HS-5 (cell line): ENCODE results near the gene AGR2.
"Not testable (repeated sequence)": the region's sequence is repeated elsewhere in the genome, so short reads cannot be mapped to it uniquely, and the experiment has no call there.

Experiments used
- DNase-seq: peaks from one replicate; pipeline ENCODE4 v3.0.0-alpha.2; 2012; ENCODE audit warnings: low read depth

Gene AGR2

DNA sequence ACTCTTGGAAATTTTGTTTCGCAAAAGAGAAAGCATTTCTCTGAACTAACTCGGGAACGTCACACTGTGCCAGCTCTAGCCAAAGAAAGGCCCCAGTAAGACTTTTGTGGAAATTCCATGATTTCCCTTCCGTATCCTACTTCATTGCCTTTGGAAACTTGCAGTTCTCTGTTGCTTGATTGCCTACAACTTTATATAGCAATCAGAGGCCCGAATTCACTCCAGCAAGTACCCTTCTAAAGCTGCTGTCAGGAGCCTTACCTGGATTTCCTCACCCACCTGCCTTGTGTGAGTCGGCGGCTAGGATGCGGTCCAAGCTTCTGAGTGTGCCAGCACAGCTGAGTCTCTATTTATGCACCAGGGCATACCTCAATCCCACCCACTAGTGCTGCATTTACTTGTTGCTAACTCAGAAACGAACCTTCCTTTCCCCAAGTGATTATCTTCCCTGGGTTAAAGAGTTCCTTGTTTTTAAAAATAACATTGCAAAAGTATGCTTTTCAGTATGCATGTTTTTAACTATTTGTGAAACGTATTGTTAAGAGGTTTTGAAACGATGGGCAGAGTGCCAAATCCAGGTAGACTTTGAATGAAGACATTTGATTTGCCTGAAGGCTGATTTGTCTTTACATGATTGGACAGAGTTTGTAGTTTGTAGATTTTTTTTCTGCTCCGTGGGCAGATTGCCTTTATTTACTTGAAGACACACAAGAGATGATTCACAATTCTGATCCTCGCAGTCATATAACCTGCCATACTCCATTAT, at the start of gene AGR2:
TSS of gene AGR2 (minus strand) at position 326 of the 766 bp plus-strand sequence. CDS start 3,203 bp downstream, outside the sequence.
- no peak for DNase-seq

DNA sequence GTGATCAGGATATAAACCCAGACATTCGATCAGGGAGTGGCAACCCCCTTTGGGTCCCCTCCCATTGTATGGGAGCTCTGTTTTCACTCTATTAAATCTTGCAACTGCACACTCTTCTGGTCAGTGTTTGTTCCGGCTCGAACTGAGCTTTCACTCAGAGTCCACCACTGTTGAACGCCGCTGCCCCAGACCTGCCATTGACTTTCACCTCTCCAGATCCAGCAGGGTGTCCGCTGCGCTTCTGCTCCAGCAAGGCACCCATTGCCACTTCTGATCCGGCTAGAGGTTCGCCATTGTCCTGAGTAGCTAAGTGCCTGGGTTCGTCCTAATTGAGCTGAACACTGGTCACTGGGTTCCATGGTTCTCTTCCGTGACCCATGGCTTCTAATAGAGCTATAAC, 48.4 kb upstream of the AGR2 start:
- not testable (repeated sequence) for DNase-seq

DNA sequence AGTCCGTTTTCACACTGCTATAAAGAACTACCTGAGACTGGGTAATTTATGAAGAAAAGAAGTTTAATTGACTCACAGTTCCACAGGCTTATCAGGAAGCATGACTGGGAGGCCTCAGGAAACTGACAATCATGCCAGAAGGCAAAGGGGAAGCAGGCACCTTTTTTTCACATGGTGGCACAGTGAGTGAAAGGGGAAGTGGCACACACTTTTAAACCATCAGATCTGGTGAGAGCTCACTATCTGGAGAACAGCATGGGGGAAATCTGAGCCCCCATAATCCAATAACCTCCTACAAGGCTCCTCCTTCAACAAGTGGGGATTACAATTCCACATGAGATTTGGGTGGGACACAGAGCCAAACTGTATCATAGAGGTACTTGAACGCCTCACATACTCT, 47.0 kb upstream of the AGR2 start:
- no peak for DNase-seq

DNA sequence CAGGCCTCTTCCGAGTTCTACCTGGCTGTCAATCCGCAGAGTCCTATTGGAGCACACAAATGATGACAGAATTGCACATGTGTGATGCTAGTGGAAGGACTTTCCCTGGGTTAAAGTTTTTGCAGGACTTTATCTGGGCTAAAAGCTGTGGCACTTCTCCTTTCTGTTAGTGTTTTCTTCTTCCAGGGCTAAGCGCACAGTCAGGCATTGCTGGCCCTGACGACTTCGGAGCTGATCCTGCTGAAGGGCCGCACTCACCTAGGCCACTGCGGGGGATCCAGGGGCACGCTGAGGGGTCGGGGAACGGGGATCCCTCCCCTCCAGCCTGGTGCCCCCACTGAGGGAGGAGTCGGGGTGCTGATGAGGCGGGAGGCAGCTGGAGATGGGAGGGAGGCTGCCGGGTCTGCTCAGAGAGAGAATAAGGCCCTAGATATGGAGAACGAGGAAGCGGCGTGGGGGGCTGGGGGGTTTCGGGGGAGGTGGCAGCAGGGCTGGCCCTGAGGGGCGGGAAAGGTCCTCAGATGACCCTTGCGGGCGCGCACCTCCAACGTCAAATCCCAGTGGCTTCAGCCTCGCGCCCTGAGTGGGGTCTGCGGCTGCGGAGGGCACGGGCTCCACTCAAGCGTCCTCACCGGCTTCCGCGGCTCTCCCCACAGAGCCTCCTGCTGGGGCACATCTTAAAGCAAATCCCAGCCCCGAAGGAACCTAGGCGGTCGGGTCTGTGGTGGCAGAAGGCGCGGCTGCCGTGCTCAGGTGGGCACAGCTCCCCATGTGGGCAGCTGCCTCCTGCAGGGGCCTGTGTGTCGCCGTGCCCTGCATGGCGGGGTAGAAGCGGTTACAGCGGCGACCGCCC, 46.0 kb upstream of the AGR2 start:
- DNase-seq: no peak

DNA sequence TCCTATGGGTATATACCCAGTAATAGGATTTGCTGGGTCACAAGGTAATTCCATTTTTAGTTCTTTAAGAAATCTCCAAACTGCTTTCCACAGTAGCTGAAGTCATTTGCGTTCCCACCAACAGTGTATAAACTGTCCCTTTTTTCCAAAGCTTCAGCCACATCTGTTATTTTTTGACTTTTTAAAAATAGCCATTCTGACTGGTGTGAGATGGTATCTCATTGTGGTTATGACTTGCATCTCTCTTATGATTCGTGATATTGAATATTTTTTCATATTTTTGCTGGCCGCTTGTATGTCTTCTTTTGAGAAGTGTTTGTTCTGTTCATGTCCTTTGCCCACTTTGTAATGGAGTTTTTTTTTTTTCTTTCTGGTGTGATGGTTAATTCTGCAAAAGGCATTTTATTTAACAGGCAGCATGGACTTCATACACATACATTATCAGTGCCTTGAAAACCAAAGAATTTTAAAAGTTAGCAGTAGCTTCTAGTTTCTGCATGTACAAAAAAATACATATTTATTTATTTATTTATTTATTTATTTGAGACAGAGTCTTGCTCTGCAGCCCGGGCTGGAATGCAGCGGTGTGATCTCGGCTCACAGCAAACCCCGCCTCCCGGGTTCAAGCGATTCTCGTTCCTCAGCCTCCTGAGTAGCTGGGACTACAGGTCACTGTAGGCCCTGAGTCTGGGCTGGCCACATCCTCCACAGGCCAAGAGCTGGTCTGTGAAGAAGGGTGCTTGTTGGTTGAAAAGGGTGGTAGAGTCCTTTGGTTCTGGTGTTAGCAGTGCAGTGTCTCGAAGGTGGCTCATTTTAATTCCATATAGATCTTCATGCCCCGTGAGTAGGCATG, 44.7 kb upstream of the AGR2 start:
- no peak for DNase-seq

DNA sequence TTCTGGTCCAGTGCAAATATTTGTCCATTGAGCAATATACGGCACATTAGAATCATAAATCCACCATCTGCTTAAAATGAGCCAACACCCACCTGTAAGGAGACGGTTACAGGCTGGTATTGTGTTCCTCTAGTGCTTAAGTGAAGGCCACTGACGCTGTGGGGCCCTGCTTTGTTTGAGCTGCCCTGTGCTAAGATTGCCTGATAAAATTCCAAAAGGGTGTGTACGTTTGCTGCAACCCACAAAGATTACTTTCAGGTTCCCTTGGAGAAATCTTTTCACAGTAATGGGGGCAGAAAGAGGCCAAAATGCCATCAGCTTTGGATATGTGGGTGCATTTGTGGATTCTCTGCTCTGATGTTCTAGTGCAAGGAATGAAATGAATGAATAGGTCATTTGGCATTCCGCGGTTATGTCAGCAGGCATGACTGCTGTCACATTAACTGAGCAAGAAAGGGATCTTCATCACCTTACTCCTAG, 42.6 kb upstream of the AGR2 start:
- no peak for DNase-seq

DNA sequence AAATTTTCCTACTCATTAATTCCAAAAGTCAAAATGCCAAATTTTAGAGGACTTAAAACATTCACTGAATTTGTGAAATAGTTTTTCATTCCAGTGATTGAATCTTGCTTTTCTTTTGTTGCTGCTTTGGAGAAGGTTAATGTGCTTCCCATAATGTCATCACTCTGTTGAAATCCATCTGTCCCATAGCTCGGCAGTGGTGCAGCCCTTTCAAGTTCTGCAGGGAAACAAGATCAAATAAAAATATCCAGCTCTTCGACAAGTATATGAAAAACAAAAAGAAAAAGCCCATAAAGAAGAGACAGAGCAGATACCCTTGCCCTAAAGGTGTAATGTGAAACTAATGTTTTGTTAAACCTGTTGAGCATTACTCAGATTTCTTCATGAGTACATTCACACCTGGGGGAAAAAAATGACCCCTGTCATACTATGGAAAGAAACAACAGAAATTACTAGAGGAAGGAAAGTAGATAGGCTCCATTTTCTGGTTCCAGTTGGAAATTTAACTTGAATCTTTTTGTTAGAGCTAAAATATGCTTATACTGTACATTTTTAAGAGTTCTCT, 41.9 kb upstream of the AGR2 start:
- DNase-seq: no peak

DNA sequence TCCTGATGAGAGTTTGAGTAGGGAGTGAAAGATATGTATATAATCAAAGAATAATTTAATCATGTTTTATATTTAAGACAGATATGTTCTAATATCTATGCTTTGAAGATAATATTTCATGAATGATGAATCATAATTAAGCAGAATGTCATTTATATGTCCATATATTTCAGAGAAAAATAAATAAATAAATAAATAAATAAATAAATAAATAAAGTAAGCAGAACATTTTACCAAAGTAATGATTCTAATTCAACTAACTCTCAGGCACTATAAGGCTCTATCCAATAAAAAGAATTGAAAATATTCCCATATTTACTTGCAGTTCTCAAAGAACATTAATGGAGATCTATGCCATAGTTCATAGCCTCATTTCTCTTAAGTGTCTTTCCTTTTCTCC, 40.9 kb upstream of the AGR2 start:
- DNase-seq: no peak

DNA sequence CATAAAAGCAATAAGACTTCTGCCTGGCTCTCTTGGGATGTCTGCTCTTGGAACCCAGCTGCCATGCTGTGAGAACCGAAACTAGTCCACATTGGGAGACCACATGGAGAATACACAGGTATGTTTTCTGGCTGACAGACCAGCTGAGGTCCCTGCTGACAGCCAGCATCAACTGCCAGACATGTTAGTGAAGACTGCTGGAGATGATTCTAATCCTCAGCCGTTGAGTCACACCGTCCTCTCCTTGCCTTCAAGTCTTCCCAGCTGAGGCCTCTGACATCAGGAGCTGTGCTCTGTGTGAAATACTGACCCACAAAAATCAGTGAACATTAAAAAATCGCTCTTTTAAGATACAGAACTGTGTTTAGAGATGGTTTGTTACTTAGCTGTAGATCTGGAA, 36.9 kb upstream of the AGR2 start:
- no peak for DNase-seq

DNA sequence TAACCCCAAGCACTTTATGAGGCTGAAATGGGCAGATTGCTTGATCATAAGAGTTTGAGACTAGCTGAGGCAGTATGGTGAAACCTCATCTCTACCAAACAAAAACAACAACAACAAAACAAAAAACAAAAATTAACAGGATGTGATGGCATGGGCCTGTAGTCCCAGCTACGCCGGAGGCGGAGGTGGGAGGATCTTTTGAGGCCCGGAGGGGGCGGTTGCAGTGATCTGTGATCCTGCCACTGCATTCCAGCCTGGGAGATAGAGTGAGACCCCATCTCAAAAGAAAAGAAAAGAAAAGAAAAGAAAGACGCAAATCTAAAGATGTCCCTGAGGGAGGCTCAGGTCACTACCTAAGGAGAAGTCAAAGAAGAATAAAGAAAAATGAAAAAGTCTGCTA, 35.3 kb upstream of the AGR2 start:
- DNase-seq: no peak

DNA sequence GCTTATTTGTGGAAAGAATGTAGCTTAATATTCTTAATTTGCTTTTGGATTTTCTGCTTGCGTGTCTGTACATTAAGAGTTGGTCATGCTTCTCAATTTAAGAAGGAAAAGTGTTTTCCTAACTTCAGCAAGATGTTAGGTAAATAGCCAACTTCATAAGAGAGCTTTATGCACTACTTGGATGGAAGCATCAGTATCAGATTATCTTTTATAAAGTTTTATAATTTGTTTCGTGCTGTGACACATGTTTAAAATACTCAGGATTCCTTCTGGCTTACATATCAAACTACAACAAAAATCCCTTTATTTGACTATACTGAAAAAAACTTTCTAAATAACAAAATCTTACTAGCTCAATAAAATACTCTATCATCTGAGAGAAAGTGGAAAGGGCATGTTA, 34.8 kb upstream of the AGR2 start:
- DNase-seq: no peak

DNA sequence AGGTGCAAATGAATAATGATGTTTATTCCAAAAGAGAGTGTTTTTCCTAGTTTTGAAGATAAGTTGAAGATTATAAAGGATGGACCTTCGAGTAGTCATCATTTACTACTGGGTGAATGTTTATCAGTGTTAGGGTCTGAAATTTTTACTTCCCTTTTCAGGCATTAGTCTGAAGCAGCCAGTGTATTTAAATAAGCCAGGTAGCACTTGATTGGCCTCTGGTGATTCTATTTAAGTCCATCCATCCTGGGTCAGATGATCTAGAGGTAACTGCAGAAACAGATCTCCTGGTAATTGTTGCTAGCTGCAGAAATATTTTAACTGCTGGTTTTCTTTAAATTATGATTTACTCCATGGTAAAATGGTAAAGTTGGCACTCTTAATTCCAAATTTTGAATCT, 34.1 kb upstream of the AGR2 start:
- no peak for DNase-seq

DNA sequence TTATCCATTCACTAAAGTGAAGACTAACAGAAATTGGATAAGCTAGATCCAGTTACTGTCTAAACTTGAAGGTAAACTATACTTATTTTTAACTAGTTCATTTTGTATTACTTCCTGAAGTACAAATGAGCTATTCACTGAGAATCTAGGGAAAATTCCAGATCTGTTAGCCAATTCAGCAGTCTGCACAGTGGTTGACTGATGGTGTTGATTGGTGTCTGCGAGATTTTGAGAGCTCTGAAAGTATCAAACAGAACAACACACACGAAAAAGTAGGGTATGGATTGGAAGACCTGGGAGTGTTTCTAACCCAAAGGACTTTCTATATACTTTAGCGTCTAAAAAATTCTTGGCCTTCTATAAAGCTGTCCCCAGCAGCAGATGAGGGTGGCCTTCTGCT, 33.6 kb upstream of the AGR2 start:
- no peak for DNase-seq

DNA sequence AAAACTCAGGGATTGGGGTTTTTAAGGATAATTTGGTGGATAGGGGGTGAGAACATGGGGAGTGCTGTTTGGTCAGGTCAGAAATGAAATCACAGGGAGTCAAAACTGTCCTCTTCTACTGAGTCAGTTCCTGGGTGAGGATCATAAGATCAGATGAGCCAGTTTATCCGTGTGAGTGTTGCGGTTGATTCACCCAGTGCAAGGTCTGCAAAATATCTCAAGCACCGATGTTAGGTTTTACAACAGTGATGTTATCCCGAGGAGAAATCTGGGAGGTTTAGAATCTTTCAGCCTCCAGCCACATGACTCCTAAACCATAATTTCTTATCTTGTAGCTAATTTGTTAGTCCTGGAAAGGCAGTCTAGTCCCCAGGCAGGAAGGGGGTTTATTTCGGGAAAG, 31.7 kb upstream of the AGR2 start:
- DNase-seq: no peak

DNA sequence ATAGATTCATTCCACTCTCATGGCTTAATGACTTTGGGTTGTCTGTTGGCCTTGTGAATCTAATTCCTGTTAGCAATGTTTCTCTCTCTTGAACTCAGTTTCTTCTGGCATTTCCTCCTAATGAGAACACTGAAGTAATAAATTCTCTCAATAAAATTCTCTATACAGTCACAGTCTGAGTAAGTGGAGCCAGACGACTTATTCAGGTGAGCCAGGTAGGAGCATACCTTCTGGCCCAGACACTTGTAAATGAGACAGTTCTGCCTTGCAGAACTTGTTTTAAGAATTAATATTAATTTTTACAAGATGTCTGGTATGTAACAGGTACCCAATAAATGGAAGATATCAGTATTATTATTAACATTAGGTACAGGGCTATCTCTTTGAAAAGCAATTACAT, 28.6 kb upstream of the AGR2 start:
- DNase-seq: no peak

DNA sequence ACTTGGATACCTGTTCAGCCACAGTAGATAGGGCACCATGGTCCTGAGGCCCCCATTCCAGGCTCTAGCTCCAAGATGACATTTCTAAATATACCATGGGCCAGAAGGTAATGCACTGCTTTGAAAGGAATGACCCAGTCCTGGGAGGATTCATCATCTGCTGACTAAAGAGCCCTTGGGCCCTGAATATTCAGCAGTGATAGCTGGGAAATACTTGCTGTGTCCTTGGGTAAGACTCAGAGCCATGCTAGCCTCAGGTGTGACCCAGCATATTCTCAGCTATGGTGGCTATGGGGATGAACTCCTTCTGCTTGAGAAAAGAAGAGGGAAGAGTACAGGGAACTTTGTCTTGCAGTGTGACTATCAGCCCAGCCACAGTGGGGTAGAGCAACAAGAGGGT, 21.3 kb upstream of the AGR2 start:
- no peak for DNase-seq

DNA sequence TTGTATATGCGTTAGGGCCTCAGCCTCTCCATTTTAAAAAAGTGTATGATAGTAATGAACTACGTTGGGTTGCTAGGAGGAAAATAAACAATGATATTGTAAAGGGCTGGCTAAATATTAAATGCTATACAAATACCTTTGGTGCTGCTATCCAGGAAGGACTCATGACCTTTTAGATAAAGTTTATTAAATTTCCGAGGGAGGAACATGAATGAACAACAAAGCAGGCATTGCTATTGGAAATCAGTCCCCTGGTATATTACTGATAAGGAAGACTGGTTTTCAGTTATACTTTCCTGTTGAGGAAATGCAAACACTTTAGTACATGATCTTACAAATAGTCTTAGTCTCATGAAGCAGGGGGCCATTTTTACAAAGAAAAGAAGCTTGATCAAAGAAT, 17.2 kb upstream of the AGR2 start:
- DNase-seq: no peak

DNA sequence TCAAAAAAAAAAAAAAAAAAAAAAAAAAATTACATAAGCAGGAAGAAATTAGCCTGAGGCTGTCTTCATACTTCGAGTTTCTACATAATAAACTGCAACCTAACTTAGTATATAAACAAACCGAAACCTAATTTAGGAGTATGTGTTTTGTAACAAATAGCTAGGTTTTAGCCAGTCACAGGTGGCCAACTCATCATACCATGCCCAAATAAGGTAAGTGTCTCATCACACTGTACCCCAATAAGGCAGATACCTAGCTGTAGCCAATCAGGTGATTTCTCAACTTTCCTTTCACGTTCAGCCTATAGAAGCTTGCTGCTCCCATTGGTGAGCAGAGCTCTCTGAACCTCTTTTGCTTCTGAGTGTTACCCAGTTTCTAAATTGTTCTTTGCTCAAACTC, 13.9 kb upstream of the AGR2 start:
- DNase-seq: no peak

DNA sequence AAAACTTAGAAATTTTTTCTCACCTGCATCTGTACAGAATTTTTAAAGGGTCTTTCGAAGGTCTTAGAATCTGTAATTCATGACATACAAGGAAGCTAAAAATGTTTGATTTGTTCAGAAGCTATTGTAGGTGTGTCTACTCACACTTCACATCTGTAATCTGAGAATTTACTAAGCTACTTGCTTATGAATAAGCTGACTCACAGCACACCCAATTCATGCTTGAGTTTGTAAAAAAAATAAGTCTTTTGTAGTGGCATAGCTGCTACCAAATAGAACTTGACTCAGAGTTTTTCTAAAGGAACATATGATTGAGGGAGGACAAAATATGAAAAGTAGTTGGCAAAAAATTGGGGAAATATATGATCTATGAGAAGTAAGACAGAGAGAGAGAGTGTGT, 12.7 kb upstream of the AGR2 start:
- DNase-seq: no peak

DNA sequence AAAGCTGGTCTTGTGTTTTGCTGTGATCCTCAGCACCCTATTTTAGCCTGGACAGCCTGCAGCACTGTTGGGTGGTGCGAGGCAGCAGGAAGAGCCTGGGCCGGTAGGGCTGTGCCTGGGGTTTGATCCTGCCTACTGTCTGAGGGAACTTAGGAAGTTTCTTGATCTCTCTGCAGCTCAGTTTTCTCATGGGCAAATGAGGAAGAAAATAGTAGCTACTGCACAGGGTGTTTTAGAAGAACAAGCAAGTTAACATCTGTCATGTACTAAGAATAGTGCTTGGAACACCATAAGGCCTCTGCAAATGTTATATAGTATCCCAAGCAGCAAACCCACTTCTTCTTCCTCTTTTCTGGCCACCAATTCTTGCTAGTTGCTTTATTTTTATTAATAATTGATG, 12.0 kb upstream of the AGR2 start:
- no peak for DNase-seq

DNA sequence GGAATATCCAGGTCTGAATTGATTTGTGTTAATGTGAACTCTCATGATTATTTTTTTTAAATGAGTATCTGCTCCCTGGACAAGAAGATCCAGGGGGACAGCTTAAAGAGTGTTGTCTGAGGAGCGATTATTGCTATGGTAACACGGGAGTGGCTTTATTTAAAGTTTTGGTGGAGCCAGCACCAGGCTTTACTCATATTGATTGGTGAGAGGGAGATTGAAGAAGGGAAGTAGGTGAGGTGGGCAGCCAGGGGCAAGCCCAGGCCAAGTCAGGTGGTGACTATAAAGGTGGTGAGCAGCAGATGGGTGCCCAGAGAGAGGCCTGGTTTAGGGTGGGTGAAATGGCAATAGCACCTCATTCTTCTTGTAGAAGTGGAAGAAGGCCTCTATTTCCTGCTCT, 10.2 kb upstream of the AGR2 start:
- DNase-seq: no peak

DNA sequence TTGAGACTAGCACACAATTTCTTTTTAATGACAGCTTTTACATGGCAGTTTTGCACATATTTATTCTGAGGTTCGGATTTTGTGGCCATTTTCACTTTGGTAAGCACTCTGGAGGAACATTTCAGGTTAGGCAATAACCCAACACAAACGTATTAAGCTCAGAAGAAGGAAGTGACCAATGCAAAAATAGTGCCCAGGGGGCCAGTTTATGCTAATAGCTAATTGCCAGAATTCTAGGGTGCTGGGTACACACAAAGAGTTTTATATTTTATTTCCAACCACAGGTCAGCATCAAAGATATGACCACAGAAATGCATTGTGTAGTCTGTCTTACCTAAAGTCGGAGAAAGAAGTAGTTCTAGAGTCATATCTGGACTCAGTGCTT, 8.4 kb upstream of the AGR2 start:
- DNase-seq: no peak
